ENCODE data around the gene STPG1. TPM values are rescaled to one million over a fixed set of nuclear protein-coding genes. Genes with fewer than 3 reads are reported as not detected.
"Not testable (repeated sequence)": the region's sequence is repeated elsewhere in the genome, so short reads cannot be mapped to it uniquely, and the experiment has no call there.

STPG1 gene, protein sequence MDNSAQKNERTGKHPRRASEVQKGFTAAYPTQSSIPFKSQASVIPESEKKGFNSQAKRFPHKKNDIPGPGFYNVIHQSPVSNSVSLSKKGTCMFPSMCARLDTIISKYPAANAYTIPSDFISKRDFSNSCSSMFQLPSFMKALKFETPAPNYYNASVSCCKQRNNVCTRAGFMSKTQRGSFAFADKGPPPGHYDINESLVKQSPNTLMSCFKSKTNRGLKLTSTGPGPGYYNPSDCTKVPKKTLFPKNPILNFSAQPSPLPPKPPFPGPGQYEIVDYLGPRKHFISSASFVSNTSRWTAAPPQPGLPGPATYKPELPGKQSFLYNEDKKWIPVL
- polyA plus RNA-seq (2011; rRNA removed): 9.5 and 9.7 TPM in 2 replicates
- 4.2 and 5.0 TPM in 2 replicates for polyA plus RNA-seq (2012; cell fraction: cytosol; rRNA removed)
- polyA plus RNA-seq (2012; cell fraction: nucleus; rRNA removed): 3.8 and 5.1 TPM in 2 replicates
- 4.2 to 4.9 TPM (median 4.4 TPM) in 3 replicates for polyA plus RNA-seq (2017; fragmentation: RNase III; extraction: RNeasy Plus Mini Kit Qiagen cat#74134 plus additional on column Dnase treatment)
- 6.7 and 7.3 TPM in 2 replicates for polyA minus RNA-seq (2011; rRNA and poly(A)+ RNA removed)

DNA sequence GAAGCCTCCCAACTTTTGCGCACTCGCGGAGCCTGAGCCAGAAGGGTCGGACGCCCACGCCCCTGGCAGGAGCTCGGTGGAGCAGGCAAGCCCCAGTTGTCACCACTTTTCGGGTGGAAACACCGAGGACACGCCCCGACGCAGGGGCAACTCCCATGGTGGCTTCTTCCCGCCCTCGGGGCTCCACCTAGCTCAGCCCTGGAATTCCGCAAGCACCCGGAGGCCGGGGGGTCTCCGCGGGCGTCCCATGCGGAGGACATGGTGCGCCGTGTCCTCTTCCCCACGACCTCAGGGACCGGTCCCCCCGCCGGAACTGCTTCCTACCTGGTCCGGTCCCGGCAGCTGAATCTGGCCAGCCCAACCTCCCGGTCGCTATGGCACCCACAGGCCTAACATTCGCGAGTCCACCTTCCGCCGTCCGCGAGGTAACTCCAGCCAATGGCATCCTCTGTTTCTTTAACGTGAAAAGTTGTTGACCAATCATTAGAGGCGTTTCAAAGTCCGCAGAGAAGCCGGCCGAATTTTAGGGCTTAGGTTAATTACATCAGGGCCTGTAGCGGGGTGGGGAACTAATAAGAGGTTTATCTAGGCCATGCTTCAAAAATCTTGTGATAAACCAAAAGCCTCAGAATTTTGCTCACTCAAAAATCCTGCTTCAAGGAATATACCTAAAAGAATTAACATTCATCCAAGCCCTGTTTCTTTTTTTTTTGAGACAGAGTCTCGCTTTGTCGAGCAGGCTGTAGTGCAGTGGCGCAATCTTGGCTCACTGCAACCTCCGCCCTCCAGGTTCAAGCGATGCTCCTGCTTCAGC is at the start of gene STPG1:
STPG1 (minus strand) TSS at position 433 of the 814 bp plus-strand sequence. CDS start 12,394 bp downstream, outside the sequence.
- DNase-seq (ENCODE audit: low read depth in 1 of 2, low spot score in 1 of 2) (peak; percentile 87 to 94), ATAC-seq (peak; percentile 74 to 76), FAIRE-seq (no peak)
- POLR2A ChIA-PET: interaction anchor here (1.8 to 2.7 kb wide), 2 partner anchors 20 to 88 kb away, joined by 4 to 14 read pairs; partner anchors contain the start of gene RCAN3
- Histone ChIP-seq H3K4me3 (peak within 1 kb of the TSS; percentile 73), H3K4me1 (peaks cover 60% of the 10 kb centered on the region), H3K27ac (peak within 1 kb of the TSS; percentile 87 to 95), H3K4me2 (peak within 1 kb of the TSS; percentile 96), H3K9me3 (peaks cover 1% of the 10 kb centered on the region; the same call in 1 of the 3 replicates)
- TF ChIP-seq, protein P1, sequence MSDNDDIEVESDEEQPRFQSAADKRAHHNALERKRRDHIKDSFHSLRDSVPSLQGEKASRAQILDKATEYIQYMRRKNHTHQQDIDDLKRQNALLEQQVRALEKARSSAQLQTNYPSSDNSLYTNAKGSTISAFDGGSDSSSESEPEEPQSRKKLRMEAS (IDR thresholded peaks at IDR 0.05): peak; percentile 29
- 0 out of 2 replicates have a peak, but pooled peaks have one; percentile 36 for TF ChIP-seq RFX5 (IDR thresholded peaks at IDR 0.05)
- no peak for TF ChIP-seq EHF (CRISPR knock-in tag; IDR thresholded peaks at IDR 0.05)
- no peak for TF ChIP-seq CBX8 (IDR thresholded peaks at IDR 0.05)
- TF ChIP-seq, protein P2, sequence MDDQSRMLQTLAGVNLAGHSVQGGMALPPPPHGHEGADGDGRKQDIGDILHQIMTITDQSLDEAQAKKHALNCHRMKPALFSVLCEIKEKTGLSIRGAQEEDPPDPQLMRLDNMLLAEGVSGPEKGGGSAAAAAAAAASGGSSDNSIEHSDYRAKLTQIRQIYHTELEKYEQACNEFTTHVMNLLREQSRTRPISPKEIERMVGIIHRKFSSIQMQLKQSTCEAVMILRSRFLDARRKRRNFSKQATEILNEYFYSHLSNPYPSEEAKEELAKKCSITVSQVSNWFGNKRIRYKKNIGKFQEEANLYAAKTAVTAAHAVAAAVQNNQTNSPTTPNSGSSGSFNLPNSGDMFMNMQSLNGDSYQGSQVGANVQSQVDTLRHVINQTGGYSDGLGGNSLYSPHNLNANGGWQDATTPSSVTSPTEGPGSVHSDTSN (IDR thresholded peaks at IDR 0.05): no peak
- TF ChIP-seq RNF2 (IDR thresholded peaks at IDR 0.05; ENCODE audit: borderline replicate concordance, low read depth): no peak
- TF ChIP-seq RCOR1 (IDR thresholded peaks at IDR 0.05; ENCODE audit: low read depth, low read length): no peak
- peak in 1 of 2 experiments; percentile 34; a peak in 1 of 5 replicates for TF ChIP-seq JUN (IDR thresholded peaks at IDR 0.05)
- TF ChIP-seq PHF8 (IDR thresholded peaks at IDR 0.05; ENCODE audit: borderline replicate concordance, low read depth): peak; percentile 61; the same call in 1 of the 2 replicates
- TF ChIP-seq, protein P3, sequence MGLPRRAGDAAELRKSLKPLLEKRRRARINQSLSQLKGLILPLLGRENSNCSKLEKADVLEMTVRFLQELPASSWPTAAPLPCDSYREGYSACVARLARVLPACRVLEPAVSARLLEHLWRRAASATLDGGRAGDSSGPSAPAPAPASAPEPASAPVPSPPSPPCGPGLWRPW (IDR thresholded peaks at IDR 0.05): no peak
- no peak for TF ChIP-seq BHLHE40 (IDR thresholded peaks at IDR 0.05; ENCODE audit: low read depth, low read length)
- TF ChIP-seq POLR2A (IDR thresholded peaks at IDR 0.05; ENCODE audit: low read length): peak; percentile 36
- TF ChIP-seq ZFP36 (IDR thresholded peaks at IDR 0.05; ENCODE audit: borderline replicate concordance, partially characterized antibody): no peak
- TF ChIP-seq CEBPB (IDR thresholded peaks at IDR 0.05): peak in 1 of 2 experiments; percentile 55; a peak in 2 of 4 replicates
- 13% methylated on average over 27 of the region's 48 CpGs for WGBS (ENCODE audit: missing lambda C conversion rate)
- CTCF ChIA-PET: interaction anchor here (0.6 to 9.5 kb wide), 6 partner anchors 20 to 417 kb away, joined by 3 to 86 read pairs (median 4); no protein-coding TSS in a partner anchor

DNA sequence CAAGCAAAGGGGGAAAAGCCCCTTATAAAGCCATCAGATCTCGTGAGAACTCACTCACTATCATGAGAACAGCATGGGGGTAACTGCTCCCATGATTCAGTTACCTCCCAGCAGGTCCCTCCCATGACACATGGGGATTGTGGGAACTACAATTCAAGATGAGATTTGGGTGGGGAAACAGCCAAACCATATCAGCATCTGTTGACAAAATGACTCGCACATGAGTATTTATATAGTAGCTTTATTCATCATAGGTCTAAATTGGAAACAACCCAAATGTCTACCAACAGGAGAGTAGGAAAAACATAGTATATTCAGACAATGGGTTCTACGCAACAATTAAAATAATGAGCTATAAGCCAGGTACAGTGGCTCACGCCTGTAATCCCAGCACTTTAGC is 48.5 kb upstream of the STPG1 start:
- FAIRE-seq; POLR2A ChIA-PET; H3K4me2 ChIP-seq; H3K27ac ChIP-seq; H3K4me1 ChIP-seq; H3K4me3 ChIP-seq; H3K9me3 ChIP-seq; ATAC-seq; TF ChIP-seq FOSL2 (IDR thresholded peaks at IDR 0.05): not testable (repeated sequence)
- CTCF ChIA-PET: interaction anchor here (0.6 kb wide), 1 partner anchor 84 kb away, joined by 3 read pairs; no protein-coding TSS in a partner anchor
- 69% methylated on average over 4 of the region's 4 CpGs for WGBS (ENCODE audit: missing lambda C conversion rate)
- DNase-seq (ENCODE audit: low read depth in 1 of 2, low spot score in 1 of 2): peak in 1 of 2 experiments; percentile 31
- TF ChIP-seq FOSL2 (CRISPR knock-in tag; IDR thresholded peaks at IDR 0.05): 0 out of 2 replicates have a peak, but pooled peaks have one; percentile 7

DNA sequence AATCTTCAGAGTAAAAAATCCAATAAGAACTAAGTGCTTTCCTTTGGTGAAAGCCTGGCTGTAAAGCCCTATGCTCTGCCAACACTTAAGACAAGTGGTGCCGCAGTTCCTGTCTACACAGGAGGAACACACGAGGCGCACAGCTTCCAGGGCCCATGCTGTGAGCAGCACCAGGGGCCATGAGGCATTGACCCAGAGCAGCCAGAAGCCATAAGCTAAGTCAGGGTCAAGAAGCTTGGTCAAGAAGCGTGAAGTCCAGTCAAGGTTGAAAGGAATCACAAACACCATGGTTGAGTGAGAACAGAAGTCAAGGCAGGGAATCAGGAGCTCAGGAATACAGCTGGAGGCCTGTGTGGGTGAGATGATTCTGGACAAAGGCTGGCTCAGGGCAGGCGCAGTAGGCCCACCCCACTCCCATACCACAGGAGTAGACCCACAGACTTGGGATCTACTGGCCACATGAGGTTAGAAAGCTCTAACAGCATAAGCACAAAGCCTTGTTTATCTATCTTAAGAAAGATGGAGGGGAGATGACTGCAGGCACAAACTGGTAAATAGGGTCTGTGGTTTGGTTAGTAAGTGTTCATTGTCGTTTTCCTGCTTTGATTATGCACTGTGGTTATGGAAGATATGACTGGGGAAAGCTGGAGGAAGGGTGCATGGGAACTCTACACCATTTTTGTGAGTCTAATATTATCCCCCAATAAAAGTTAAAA is 46.1 kb upstream of the STPG1 start:
- WGBS (ENCODE audit: missing lambda C conversion rate): 83% methylated on average over 4 of the region's 6 CpGs
- Histone ChIP-seq H3K9me3 (no peaks in the 10 kb centered on the region), H3K4me1 (no peaks in the 10 kb centered on the region), H3K4me2 (no peak overlapping the region), H3K27ac (no peak overlapping the region), H3K4me3 (no peak overlapping the region)
- no peak for ATAC-seq
- FAIRE-seq: no peak
- ChIA-PET CTCF (interaction anchor here (0.5 to 1.4 kb wide), 4 partner anchors 10 to 68 kb away, joined by 3 to 6 read pairs (median 4); partner anchors contain the start of gene NIPAL3), POLR2A (no interaction called here)
- TF ChIP-seq FOSB (CRISPR knock-in tag; IDR thresholded peaks at IDR 0.05): no peak
- TF ChIP-seq RAD21 (conservative IDR thresholded peaks at IDR 0.05 in 1 of 2, IDR thresholded peaks at IDR 0.05 in 1 of 2): no peak
- TF ChIP-seq SREBF2 (IDR thresholded peaks at IDR 0.05): no peak
- TF ChIP-seq HOXA7 (CRISPR knock-in tag; IDR thresholded peaks at IDR 0.05): no peak
- no peak for TF ChIP-seq CBX8 (IDR thresholded peaks at IDR 0.05)
- no peak for TF ChIP-seq NFE2L2 (conservative IDR thresholded peaks at IDR 0.05; ENCODE audit: low read length)
- no peak for TF ChIP-seq ZFP36 (IDR thresholded peaks at IDR 0.05; ENCODE audit: borderline replicate concordance, partially characterized antibody)
- TF ChIP-seq, protein P4, sequence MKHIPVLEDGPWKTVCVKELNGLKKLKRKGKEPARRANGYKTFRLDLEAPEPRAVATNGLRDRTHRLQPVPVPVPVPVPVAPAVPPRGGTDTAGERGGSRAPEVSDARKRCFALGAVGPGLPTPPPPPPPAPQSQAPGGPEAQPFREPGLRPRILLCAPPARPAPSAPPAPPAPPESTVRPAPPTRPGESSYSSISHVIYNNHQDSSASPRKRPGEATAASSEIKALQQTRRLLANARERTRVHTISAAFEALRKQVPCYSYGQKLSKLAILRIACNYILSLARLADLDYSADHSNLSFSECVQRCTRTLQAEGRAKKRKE (CRISPR knock-in tag; IDR thresholded peaks at IDR 0.05; ENCODE audit: low read depth): no peak
- TF ChIP-seq JUNB (IDR thresholded peaks at IDR 0.05): no peak
- TF ChIP-seq CHD2 (IDR thresholded peaks at IDR 0.05; ENCODE audit: low read length, partially characterized antibody): no peak
- TF ChIP-seq CHD4 (IDR thresholded peaks at IDR 0.05; ENCODE audit: borderline replicate concordance): no peak
- no peak for TF ChIP-seq FOSL2 (IDR thresholded peaks at IDR 0.05)
- no peak for TF ChIP-seq FOSL2 (CRISPR knock-in tag; IDR thresholded peaks at IDR 0.05)
- no peak for TF ChIP-seq KDM5A (IDR thresholded peaks at IDR 0.05)
- no peak for TF ChIP-seq ESRRA (IDR thresholded peaks at IDR 0.05; ENCODE audit: borderline replicate concordance, low read length)
- DNase-seq (ENCODE audit: low read depth in 1 of 2, low spot score in 1 of 2): no peak

Measured in A549 (cell line).